Measurements from ENCODE around the gene NAA15.
A peak's percentile ranks its signal among the peaks of the same experiment; 100 is the strongest.
"Not testable (repeated sequence)": the region's sequence is repeated elsewhere in the genome, so short reads cannot be mapped to it uniquely, and the experiment has no call there.

The NAA15 gene

GRCh38 chr4:139453371-139454110 is 152.2 kb downstream of the NAA15 start:
- peak; percentile 92 to 94 (median 92) for DNase-seq

DNA sequence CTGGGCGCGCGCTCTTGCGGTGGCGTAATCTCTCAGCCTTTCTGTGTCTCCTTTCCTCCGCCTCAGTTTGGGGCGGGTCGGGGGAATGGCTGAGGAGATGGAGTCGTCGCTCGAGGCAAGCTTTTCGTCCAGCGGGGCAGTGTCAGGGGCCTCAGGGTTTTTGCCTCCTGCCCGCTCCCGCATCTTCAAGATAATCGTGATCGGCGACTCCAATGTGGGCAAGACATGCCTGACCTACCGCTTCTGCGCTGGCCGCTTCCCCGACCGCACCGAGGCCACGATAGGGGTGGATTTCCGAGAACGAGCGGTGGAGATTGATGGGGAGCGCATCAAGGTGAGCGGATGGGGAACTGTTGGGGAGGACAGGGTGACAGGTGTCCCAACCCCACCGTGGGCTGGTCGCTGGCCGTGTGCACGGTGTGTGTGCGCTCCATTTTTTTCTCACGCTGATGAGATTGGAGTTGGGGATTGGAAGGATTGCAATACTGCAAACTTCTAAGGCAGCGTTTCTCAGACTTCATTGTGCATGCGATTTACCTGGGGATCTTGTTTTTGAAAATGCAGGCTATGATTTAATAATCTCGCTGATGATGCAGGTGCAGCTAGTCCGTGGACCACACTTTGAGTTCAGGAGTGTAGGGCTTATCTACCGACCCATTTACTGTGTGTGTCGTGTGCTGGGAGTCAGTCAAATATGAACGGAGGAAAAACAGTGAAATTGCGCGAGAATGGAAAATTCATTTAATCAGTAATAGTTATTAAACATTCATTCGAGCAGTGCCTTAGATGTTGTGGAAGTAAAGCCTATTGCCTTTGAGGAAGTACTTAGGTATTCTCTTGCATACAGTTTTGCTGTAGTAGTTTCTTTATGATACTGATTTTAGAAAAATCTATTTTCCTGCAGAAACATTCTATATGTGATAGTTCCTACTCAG is 153.1 kb downstream of the NAA15 start, which contains the start of gene RAB33B:
TSS of gene RAB33B (plus strand) at position 11 of the 935 bp plus-strand sequence. CDS start at position 86, 75 bp downstream.
- DNase-seq, result peak in 1 of 4 experiments; percentile 27

DNA sequence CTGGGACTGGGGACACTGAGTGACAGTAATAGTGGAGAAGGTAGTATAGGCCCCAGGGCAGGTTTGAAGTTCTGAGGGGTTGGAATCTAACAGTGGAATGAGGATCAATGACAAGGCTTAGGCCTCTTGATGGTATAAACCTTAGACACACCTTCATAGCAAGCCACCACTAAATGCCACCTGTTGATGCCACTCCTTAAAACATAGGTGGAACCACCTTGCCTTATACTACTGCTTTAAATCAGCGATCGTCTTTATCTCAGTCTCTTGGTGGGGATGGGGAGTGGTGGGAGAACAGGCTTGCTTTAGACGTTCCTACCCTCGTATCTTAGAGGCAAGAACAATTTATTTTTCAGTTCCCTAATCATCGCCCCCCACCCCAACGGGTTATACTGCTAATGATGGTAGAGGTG is 153.8 kb downstream of the NAA15 start:
- DNase-seq, result no peak

DNA sequence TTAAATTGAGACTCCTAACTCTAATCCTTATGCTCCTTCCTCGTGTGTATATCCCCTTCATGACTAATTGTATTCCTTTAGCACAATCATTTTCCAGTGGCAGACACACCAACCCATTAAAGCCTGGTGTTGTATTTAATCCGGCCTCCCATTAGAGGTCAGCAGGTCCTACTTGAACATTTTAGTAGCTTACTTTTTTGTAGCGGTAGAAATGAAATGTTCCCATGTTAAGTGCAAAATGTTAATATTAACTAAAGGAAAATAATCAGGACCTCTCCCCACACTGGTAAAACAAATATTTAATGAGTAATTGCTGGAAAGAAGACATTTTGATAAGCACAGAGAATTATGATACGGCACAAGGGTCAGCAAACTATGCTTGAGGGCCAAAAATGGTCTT is 156.0 kb downstream of the NAA15 start:
- DNase-seq, result no peak

- DNase-seq, result no peak
Observed at GRCh38 chr4:139458543-139458942, 157.2 kb downstream of the NAA15 start.

DNA sequence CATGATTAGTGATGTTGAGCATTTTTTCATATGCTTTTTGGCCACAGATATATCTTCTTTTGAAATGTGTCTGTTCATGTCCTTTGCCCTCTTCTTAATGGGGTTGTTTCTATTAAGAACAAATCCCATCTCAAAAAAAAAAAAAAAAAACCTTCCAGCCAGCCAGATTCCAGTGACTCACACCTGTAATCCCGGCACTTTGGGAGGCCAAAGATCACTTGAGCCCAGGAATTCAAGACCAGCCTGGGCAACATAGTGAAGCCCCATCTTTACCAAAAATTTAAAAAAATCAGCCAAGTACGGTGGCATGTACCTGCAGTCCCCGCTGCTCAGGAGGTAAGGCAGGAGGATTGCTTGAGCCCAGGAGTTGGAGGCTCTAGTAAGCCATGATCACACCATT is 157.7 kb downstream of the NAA15 start:
- DNase-seq, result no peak

DNA sequence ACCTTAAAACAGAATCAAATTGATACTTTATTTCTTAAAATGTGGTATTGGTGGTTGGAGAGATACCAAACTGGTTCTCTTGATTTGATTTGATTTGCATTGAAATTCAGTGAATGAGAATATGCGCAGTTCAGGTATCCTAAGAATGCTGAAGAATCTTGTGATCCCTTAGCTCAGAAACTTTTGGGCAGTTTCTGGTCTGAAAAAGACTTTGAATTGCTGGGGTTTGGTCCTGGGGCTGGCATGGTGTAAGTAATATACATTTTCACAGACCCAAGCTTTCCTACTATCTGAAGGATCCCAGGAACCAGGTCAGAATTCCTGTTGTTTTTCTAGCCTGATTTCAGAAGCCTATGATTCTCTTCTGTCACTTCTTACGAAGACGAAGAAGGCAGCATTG is 159.3 kb downstream of the NAA15 start:
- DNase-seq, result no peak

GRCh38 chr4:139461022-139461628 is 159.8 kb downstream of the NAA15 start:
- no peak for DNase-seq

DNA sequence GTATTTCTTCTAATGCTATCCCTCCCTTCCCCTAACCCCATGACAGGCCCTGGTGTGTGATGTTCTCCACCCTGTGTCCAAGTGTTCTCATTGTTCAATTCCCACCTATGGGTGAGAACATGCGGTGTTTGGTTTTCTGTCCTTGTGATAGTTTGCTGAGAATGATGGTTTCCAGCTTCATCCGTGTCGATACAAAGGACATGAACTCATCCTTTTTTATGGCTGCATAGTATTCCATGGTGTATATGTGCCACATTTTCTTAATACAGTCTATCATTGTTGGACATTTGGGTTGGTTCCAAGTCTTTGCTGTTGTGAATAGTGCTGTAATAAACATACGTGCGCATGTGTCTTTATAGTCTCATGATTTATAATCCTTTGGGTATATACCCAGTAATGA is 163.2 kb downstream of the NAA15 start:
- DNase-seq, result not testable (repeated sequence)

- DNase-seq, result no peak
Observed at GRCh38 chr4:139465922-139466321, 164.6 kb downstream of the NAA15 start.

DNA sequence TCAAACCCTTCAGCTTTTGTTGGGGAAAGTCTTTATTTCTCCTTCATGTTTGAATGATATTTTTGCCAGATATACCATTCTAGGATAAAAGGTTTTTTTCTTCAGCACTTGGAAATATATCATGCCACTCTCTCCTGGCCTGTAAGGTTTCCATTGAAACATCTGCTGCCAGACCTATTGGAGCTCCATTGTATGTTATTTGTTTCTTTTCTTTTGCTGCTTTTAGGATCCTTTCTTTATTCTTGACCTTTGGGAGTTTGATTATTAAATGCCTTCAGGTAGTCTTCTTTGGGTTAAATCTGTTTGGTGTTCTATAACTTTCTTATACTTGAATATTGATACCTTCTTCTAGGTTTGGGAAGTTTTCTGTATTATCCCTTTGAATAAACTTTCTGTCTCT is 167.5 kb downstream of the NAA15 start:
- DNase-seq, result not testable (repeated sequence)

GRCh38 chr4:139469216-139469615 is 167.9 kb downstream of the NAA15 start:
- no peak for DNase-seq

All from activated CD4-positive, CD25-positive, alpha-beta regulatory T cell (primary cell).